Measurements from ENCODE around the gene NOL3. TPM values are rescaled to one million over a fixed set of nuclear protein-coding genes. Genes with fewer than 3 reads are reported as not detected.
A peak's percentile ranks its signal among the peaks of the same experiment; 100 is the strongest.

Gene NOL3
- total RNA-seq, 4 donors from 2014 or later = 64.3 to 116 (median 90.5) TPM

- Histone ChIP-seq H3K27me3 (no peaks in the 10 kb centered on the region), H3K4me3 (peak overlapping the region; percentile 48), H3K9me3 (no peaks in the 10 kb centered on the region), H3K27ac (peak overlapping the region; percentile 62), H3K4me1 (peaks cover 55% of the 10 kb centered on the region), H3K36me3 (no peaks in the 10 kb centered on the region)
- peak in 1 of 3 donors; percentile 39 for TF ChIP-seq POLR2AphosphoS5 (IDR thresholded peaks at IDR 0.05)
- TF ChIP-seq CTCF (IDR thresholded peaks at IDR 0.05) = no peak
- TF ChIP-seq POLR2A (IDR thresholded peaks at IDR 0.05) = no peak
- no peak for TF ChIP-seq EP300 (IDR thresholded peaks at IDR 0.05)
- DNase-seq (ENCODE audit: low spot score in 2 of 2) = no peak
- WGBS = 30% methylated on average over 4 of the region's 73 CpGs
Measured at GRCh38 chr16:67177743-67178699, 7.7 kb downstream of the NOL3 start.

- peak in 1 of 2 donors; percentile 13 for TF ChIP-seq CTCF (IDR thresholded peaks at IDR 0.05)
- no peak for TF ChIP-seq POLR2AphosphoS5 (IDR thresholded peaks at IDR 0.05)
- H3K27me3 ChIP-seq = no peaks in the 10 kb centered on the region
- WGBS = 78% methylated on average over 9 of the region's 13 CpGs
- no peak overlapping the region for H3K27ac ChIP-seq
- no peak overlapping the region for H3K4me3 ChIP-seq
- no peaks in the 10 kb centered on the region for H3K36me3 ChIP-seq
- H3K4me1 ChIP-seq = peaks cover 48% of the 10 kb centered on the region
- no peak for DNase-seq (ENCODE audit: low spot score in 2 of 2)
- no peaks in the 10 kb centered on the region for H3K9me3 ChIP-seq
Measured at GRCh38 chr16:67179421-67180080, 9.2 kb downstream of the NOL3 start.

GRCh38 chr16:67180166-67180565 is 9.8 kb downstream of the NOL3 start:
- Histone ChIP-seq H3K4me1 (peaks cover 48% of the 10 kb centered on the region), H3K9me3 (no peaks in the 10 kb centered on the region), H3K27me3 (no peaks in the 10 kb centered on the region), H3K36me3 (no peaks in the 10 kb centered on the region), H3K27ac (no peak overlapping the region), H3K4me3 (no peak overlapping the region)
- TF ChIP-seq CTCF (IDR thresholded peaks at IDR 0.05) = no peak
- no peak for TF ChIP-seq EP300 (IDR thresholded peaks at IDR 0.05)
- TF ChIP-seq POLR2A (IDR thresholded peaks at IDR 0.05) = no peak
- no peak for TF ChIP-seq POLR2AphosphoS5 (IDR thresholded peaks at IDR 0.05)
- DNase-seq (ENCODE audit: low spot score in 2 of 2) = no peak
- WGBS = 90% methylated on average over 6 of the region's 16 CpGs

GRCh38 chr16:67181346-67181745 is 11.0 kb downstream of the NOL3 start:
- no peak overlapping the region for H3K4me3 ChIP-seq
- H3K27ac ChIP-seq = no peak overlapping the region
- WGBS = 63% methylated on average over 2 of the region's 2 CpGs
- H3K9me3 ChIP-seq = no peaks in the 10 kb centered on the region
- H3K36me3 ChIP-seq = no peaks in the 10 kb centered on the region
- TF ChIP-seq POLR2A (IDR thresholded peaks at IDR 0.05) = no peak
- TF ChIP-seq POLR2AphosphoS5 (IDR thresholded peaks at IDR 0.05) = no peak
- TF ChIP-seq EP300 (IDR thresholded peaks at IDR 0.05) = no peak
- no peak for TF ChIP-seq CTCF (IDR thresholded peaks at IDR 0.05)
- DNase-seq (ENCODE audit: low spot score in 2 of 2) = no peak
- H3K4me1 ChIP-seq = peaks cover 52% of the 10 kb centered on the region
- H3K27me3 ChIP-seq = no peaks in the 10 kb centered on the region

GRCh38 chr16:67182288-67182687 is 11.9 kb downstream of the NOL3 start:
- H3K4me1 ChIP-seq = peaks cover 52% of the 10 kb centered on the region

More at GRCh38 chr16:67182288-67182687, 11.9 kb downstream of the NOL3 start:
- H3K27me3 ChIP-seq = no peaks in the 10 kb centered on the region
- no peak overlapping the region for H3K4me3 ChIP-seq
- WGBS = 75% methylated on average over 2 of the region's 2 CpGs
- no peak for DNase-seq (ENCODE audit: low spot score in 2 of 2)
- TF ChIP-seq CTCF (IDR thresholded peaks at IDR 0.05) (no peak), POLR2A (IDR thresholded peaks at IDR 0.05) (no peak), POLR2AphosphoS5 (IDR thresholded peaks at IDR 0.05) (no peak), EP300 (IDR thresholded peaks at IDR 0.05) (no peak)
- no peaks in the 10 kb centered on the region for H3K9me3 ChIP-seq
- no peaks in the 10 kb centered on the region for H3K36me3 ChIP-seq
- H3K27ac ChIP-seq = no peak overlapping the region

Measured in suprapubic skin (tissue), 4 donors.